ENCODE results near the gene GNA12.

- TF ChIP-seq FOXP2 (optimal IDR thresholded peaks at IDR 0.05; ENCODE audit: control extremely low read depth, extremely low read length, insufficient read depth), result no peak
- no peak for TF ChIP-seq EZH2 (IDR thresholded peaks at IDR 0.05)
These were observed 28.3 kb upstream of the GNA12 start for GRCh38 chr7:2872296-2872874.

Data from SK-N-MC (cell line).